HepG2 (cell line): ENCODE measurements around the gene ARL2. TPM values are rescaled to one million over a fixed set of nuclear protein-coding genes. Genes with fewer than 3 reads are reported as not detected.

Source experiments
- ATAC-seq: fragments of 200-7000 bp; cut with Tn5 transposase; 3 replicates; pipeline ENCODE4 v1.9.1; 2020; ENCODE audit warnings: mild to moderate bottlenecking, moderate library complexity
- BruUV-seq: library from RNA; stranded (reverse); fragments of 400-500 nt; replicated peaks from 2 replicates; lab custom pipeline; 2021; lab: Mats Ljungman, UMichigan
- CTCF ChIA-PET: fragments of 300-600 bp; formaldehyde crosslinking; extraction: SDS; loops from one replicate; lab custom pipeline; 2021; ENCODE audit warnings: low total read pairs, inconsistent platforms, low intra/inter-chr PET ratio; lab: Yijun Ruan, JAX
- POLR2A ChIA-PET: fragments of 350-600 bp; sonication (Branson Sonifier 250); formaldehyde crosslinking; loops from one replicate; lab custom pipeline; 2020; ENCODE audit warnings: antibody characterized with exemption, inconsistent platforms; lab: Yijun Ruan, JAX
- DNase-seq: peaks from one replicate; pipeline ENCODE4 v3.0.0-alpha.2; 2015; ENCODE audit warnings: low spot score
- FAIRE-seq: peaks from 3 replicates; lab custom pipeline; 2011; peaks lifted over from hg19 to GRCh38; lab: Jason Lieb, UNC
- H2AFZ ChIP-seq: one replicate; pipeline ENCODE4 v1.6.1; 2011; ENCODE audit warnings: low read length, inconsistent platforms
- H3K27ac ChIP-seq: fragments of 300-600 bp; 3 replicates; pipeline ENCODE4 v1.8.0; 2011; ENCODE audit warnings: mixed run types, mild to moderate bottlenecking, mixed read lengths, low read length, inconsistent platforms; ENCODE audit not compliant: insufficient read depth; ENCODE audit errors: extremely low read length
- H3K27me3 ChIP-seq, 2 experiments: fragments of 200-600 bp in 1 of 2; 2 replicates in 1 of 2; 3 replicates in 1 of 2; pipeline versions ENCODE4 v1.6.0 to v1.8.0; 2011; ENCODE audit warnings: low read length in 2 of 2, mild to moderate bottlenecking in 2 of 2, moderate library complexity in 2 of 2, inconsistent platforms in 1 of 2; ENCODE audit not compliant: insufficient read depth in 2 of 2, control insufficient read depth in 1 of 2
- H3K36me3 ChIP-seq, 2 experiments: fragments of 200-600 bp in 1 of 2; replicated peaks in 1 of 2; 2 replicates in 1 of 2; 3 replicates in 1 of 2; pipeline versions ENCODE4 v1.5.1 to v1.8.0; 2011; ENCODE audit warnings: low read length in 2 of 2, inconsistent platforms in 1 of 2; ENCODE audit not compliant: insufficient read depth in 2 of 2, control insufficient read depth in 1 of 2
- H3K4me1 ChIP-seq: 2 replicates; pipeline ENCODE4 v1.5.1; 2012; ENCODE audit warnings: low read length, inconsistent platforms; ENCODE audit not compliant: insufficient read depth
- H3K4me2 ChIP-seq: 2 replicates; pipeline ENCODE4 v1.6.0; 2011; ENCODE audit warnings: low read depth, low read length, inconsistent platforms
- H3K4me3 ChIP-seq, 3 experiments: fragments of 200-600 bp in 1 of 3; sonication (generic), shearing (Covaris generic) in 1 of 3; replicated peaks in 1 of 3; 2 replicates each; pipeline ENCODE4 v1.5.1; 2011 to 2016; ENCODE audit warnings: low read length in 3 of 3, inconsistent platforms in 2 of 3, low read depth in 2 of 3, mild to moderate bottlenecking in 2 of 3, control low read depth in 1 of 3, mixed read lengths in 1 of 3; ENCODE audit not compliant: insufficient read depth in 1 of 3
- H3K79me2 ChIP-seq: one replicate; pipeline ENCODE4 v1.6.1; 2011; ENCODE audit warnings: low read length, inconsistent platforms; ENCODE audit not compliant: insufficient read depth
- H3K9ac ChIP-seq: 2 replicates; pipeline ENCODE4 v1.6.0; 2011; ENCODE audit warnings: mild to moderate bottlenecking, low read depth, low read length, inconsistent platforms; ENCODE audit not compliant: insufficient read depth
- H3K9me3 ChIP-seq: 2 replicates; pipeline ENCODE4 v1.5.1; 2012; ENCODE audit warnings: mild to moderate bottlenecking, low read length
- H4K20me1 ChIP-seq: 2 replicates; pipeline ENCODE4 v1.6.0; 2011; ENCODE audit warnings: inconsistent platforms, mild to moderate bottlenecking, low read length, moderate library complexity; ENCODE audit not compliant: insufficient read depth
- AGO2 ChIP-seq: fragments of 200-400 bp; formaldehyde crosslinking; optimal IDR thresholded peaks from 2 replicates; pipeline ENCODE3; 2017; ENCODE audit warnings: mild to moderate bottlenecking, low read depth, low read length, moderate library complexity
- CBX5 ChIP-seq: sonication (generic); formaldehyde crosslinking; IDR thresholded peaks from 2 replicates; pipeline ENCODE4 v1.4.0; 2020; ENCODE audit warnings: missing genetic modification reagents, borderline replicate concordance
- FUBP1 ChIP-seq: sonication (generic); formaldehyde crosslinking; IDR thresholded peaks from 2 replicates; pipeline ENCODE4 v1.5.1; 2020; ENCODE audit warnings: missing genetic modification reagents, mild to moderate bottlenecking, borderline replicate concordance
- HNRNPL ChIP-seq: fragments of 200-400 bp; formaldehyde crosslinking; IDR thresholded peaks from 2 replicates; pipeline ENCODE4 v1.6.1; 2017; ENCODE audit warnings: mild to moderate bottlenecking, low read depth, low read length
- MBD4 ChIP-seq: IDR thresholded peaks from 2 replicates; pipeline ENCODE4 v1.6.1; 2012; ENCODE audit warnings: low read length, inconsistent platforms, borderline replicate concordance
- POLR2A ChIP-seq, 2 experiments: IDR thresholded peaks; 2 replicates each; pipeline ENCODE4 v1.6.1; 2011; ENCODE audit warnings: low read depth in 2 of 2, low read length in 2 of 2, mild to moderate bottlenecking in 1 of 2, moderate library complexity in 1 of 2; ENCODE audit not compliant: insufficient read depth in 1 of 2
- RBFOX2 ChIP-seq: fragments of 200-400 bp; formaldehyde crosslinking; IDR thresholded peaks from 2 replicates; pipeline ENCODE4 v1.6.1; 2017; ENCODE audit warnings: low read depth, mild to moderate bottlenecking, low read length
- SNAPC4 ChIP-seq: sonication (generic); formaldehyde crosslinking; IDR thresholded peaks from 2 replicates; pipeline ENCODE4 v1.4.0; 2020; ENCODE audit warnings: mild to moderate bottlenecking, missing genetic modification reagents
- ZNF687 ChIP-seq: sonication (generic); formaldehyde crosslinking; IDR thresholded peaks from 2 replicates; pipeline ENCODE4 v1.5.1; 2020; ENCODE audit warnings: mild to moderate bottlenecking, missing genetic modification reagents, moderate library complexity
- WGBS: methylation state at CpG from one replicate; pipeline ENCODE4 v1.1.6; 2017; ENCODE audit warnings: low lambda C conversion rate; 5-methylcytosine and 5-hydroxymethylcytosine counted together
- in situ Hi-C: cut with HindIII; loops from 2 replicates; pipeline ENCODE4 v1.10.0; 2017; ENCODE audit warnings: low pct_unique_long_range_greater_than_20kb; ENCODE audit not compliant: extremely low pct_ligation_motif_present
- intact Hi-C: fragments of 100-400 bp; cut with micrococcal nuclease; formaldehyde crosslinking; loops from one replicate; pipeline ENCODE4 v1.10.0; 2022; ENCODE audit not compliant: unreplicated experiment
- polyA plus RNA-seq, 8 experiments: library from polyadenylated mRNA; depleted of rRNA in 3 of 8; stranded (reverse) in 7 of 8; unstranded in 1 of 8; fragments of >200 nt; fragmentation: Illumina TruSeq in 4 of 8; extraction: Trizol in 4 of 8; gene quantifications; 2 replicates each; pipeline versions ENCODE4 v1.2.1 to v1.2.3, GENCODE V29; 2011 to 2016; ENCODE audit warnings: low read depth in 4 of 8, missing spikeins in 1 of 8, mixed read lengths in 1 of 8; ENCODE audit not compliant: insufficient read depth in 1 of 8
- total RNA-seq, 5 experiments: library from RNA; depleted of rRNA; stranded (reverse); fragments of >200 nt; fragmentation: Illumina TruSeq; extraction: Trizol; gene quantifications; 2 replicates each; pipeline ENCODE4 v1.2.3, GENCODE V29; 2016; ENCODE audit warnings: low read depth in 1 of 5

Gene ARL2
- total and polyA plus RNA-seq, 2 of the 13 experiments (the other 11 are each of a cell fraction or from before 2014, with no cell fraction given) = 82.9 to 84.4 TPM

GRCh38 chr11:65042891-65043290 is 28.9 kb downstream of the ARL2 start (continued):
- TF ChIP-seq FUBP1 = no peak
- TF ChIP-seq SNAPC4 = no peak

GRCh38 chr11:65043881-65044501 is 30.0 kb downstream of the ARL2 start:
- Histone ChIP-seq H3K9me3 (no peaks in the 10 kb centered on the region), H3K27me3 (no peaks in the 10 kb centered on the region), H3K4me1 (peaks cover 24% of the 10 kb centered on the region), H3K9ac (no peak overlapping the region), H4K20me1 (no peaks in the 10 kb centered on the region), H3K4me2 (no peak overlapping the region), H3K27ac (no peak overlapping the region), H3K4me3 (no peak overlapping the region), H2AFZ (no peak overlapping the region), H3K79me2 (peaks cover 10% of the 10 kb centered on the region), H3K36me3 (peaks cover 3 to 18% of the 10 kb centered on the region in 2 experiments; a peak in 3 of 5 replicates)
- ATAC-seq (no peak), DNase-seq (no peak), FAIRE-seq (no peak)
- in situ Hi-C loops (no loop called here), intact Hi-C loops (no loop called here)
- ChIA-PET CTCF (no interaction called here), POLR2A (interaction anchor here (3.8 kb wide), 1 partner anchor 14 kb away, joined by 39 read pairs; the partner anchor contains the start of gene NAALADL1)
- TF ChIP-seq CBX5 (CRISPR knock-in tag) (no peak), HNRNPL (peak; percentile 70; the same call in 1 of the 2 replicates), ZNF687 (CRISPR knock-in tag) (peak; percentile 32), RBFOX2 (peak; percentile 67), POLR2A (IDR thresholded peaks at IDR 0.05; ENCODE audit: insufficient read depth in 1 of 2, low read depth in 2 of 2, low read length in 2 of 2) (peak in 1 of 2 experiments; percentile 23; a peak in 1 of 4 replicates), AGO2 (peak; percentile 81), MBD4 (no peak)
- BruUV-seq = no TSS peak
- 98% methylated on average over 18 of the region's 23 CpGs for WGBS
